Thymus (tissue), 14 donors: Measurements from ENCODE around the gene TMEM39B. TPM values are rescaled to one million over a fixed set of nuclear protein-coding genes. Genes with fewer than 3 reads are reported as not detected.

Experiments used
- DNase-seq, 9 donors: peaks; one replicate each; pipeline ENCODE4 v3.0.0-alpha.2; 2013; ENCODE audit warnings: low spot score in 9 of 9, low read depth in 6 of 9, missing footprints in 1 of 9
- H3K27ac ChIP-seq, 2 donors: one replicate each; pipeline ENCODE4 v1.5.1; 2013; ENCODE audit warnings: control low read depth in 1 of 2, low read depth in 1 of 2, low read length in 1 of 2, mild to moderate bottlenecking in 1 of 2, moderate library complexity in 1 of 2
- H3K27me3 ChIP-seq, 2 donors: one replicate each; pipeline ENCODE4 v1.5.1; 2013; ENCODE audit warnings: low read length in 1 of 2; ENCODE audit not compliant: control insufficient read depth in 2 of 2, insufficient read depth in 1 of 2
- H3K36me3 ChIP-seq, 2 donors: one replicate each; pipeline ENCODE4 v1.5.1; 2013; ENCODE audit warnings: low read length in 1 of 2, mild to moderate bottlenecking in 1 of 2, moderate library complexity in 1 of 2; ENCODE audit not compliant: control insufficient read depth in 2 of 2, insufficient read depth in 2 of 2
- H3K4me1 ChIP-seq, 2 donors: one replicate each; pipeline ENCODE4 v1.5.1; 2013; ENCODE audit warnings: low read length in 2 of 2; ENCODE audit not compliant: control insufficient read depth in 2 of 2, insufficient read depth in 2 of 2
- H3K4me3 ChIP-seq, 2 donors: one replicate each; pipeline ENCODE4 v1.5.1; 2013; ENCODE audit warnings: low read length in 2 of 2, control low read depth in 1 of 2, mild to moderate bottlenecking in 1 of 2
- H3K9me3 ChIP-seq, 2 donors: one replicate each; pipeline ENCODE4 v1.5.1; 2013; ENCODE audit warnings: low read length in 1 of 2, mild to moderate bottlenecking in 1 of 2; ENCODE audit not compliant: control insufficient read depth in 2 of 2, insufficient read depth in 1 of 2
- WGBS: extraction: QIAGEN DNeasy Blood & Tissue Kit; methylation state at CpG from one replicate; pipeline ENCODE4 v1.1.7; 2013; 5-methylcytosine and 5-hydroxymethylcytosine counted together
- long read RNA-seq, 10 donors: transcript quantifications; one replicate each; lab custom pipeline, GENCODE V29; 2026
- polyA plus RNA-seq: library from polyadenylated mRNA; stranded (reverse); fragments of 200-250 nt; gene quantifications from one replicate; pipeline ENCODE4 v1.2.3, GENCODE V29; 2013
- total RNA-seq: library from RNA; stranded (reverse); fragments of 120-200 nt; gene quantifications from one replicate; pipeline ENCODE4 v1.2.4, GENCODE V29; 2013
- donor health status: healthy.

Gene TMEM39B
- total RNA-seq: 4.7 TPM
- 13.1 TPM for polyA plus RNA-seq
- long read RNA-seq, donor 1: 0 reads
- long read RNA-seq, donor 2, transcript TMEM39B-201 (9 exons, 1,813 nt): major isoform, 8 of 10 reads
- long read RNA-seq, donor 2, partial matches to known transcripts: 0 of 10 reads
- long read RNA-seq, donor 2, other reads (novel, unspliced or antisense): 0 of 10 reads
- long read RNA-seq, donor 3, transcript TMEM39B-201 (9 exons, 1,813 nt): major isoform, 9 of 10 reads
- long read RNA-seq, donor 3, partial matches to known transcripts: 0 of 10 reads
- long read RNA-seq, donor 3, other reads (novel, unspliced or antisense): 0 of 10 reads
- long read RNA-seq, donor 4, transcript TMEM39B-201 (9 exons, 1,813 nt): major isoform, 5 of 6 reads
- long read RNA-seq, donor 4, partial matches to known transcripts: 0 of 6 reads
- long read RNA-seq, donor 4, other reads (novel, unspliced or antisense): 0 of 6 reads
- long read RNA-seq, donor 5, transcript TMEM39B-201 (9 exons, 1,813 nt): major isoform, 9 of 14 reads
- long read RNA-seq, donor 5, transcript TMEM39B-203 (7 exons, 1,538 nt): minor isoform, 5 of 14 reads
- long read RNA-seq, donor 5, partial matches to known transcripts: 0 of 14 reads
- long read RNA-seq, donor 5, other reads (novel, unspliced or antisense): 0 of 14 reads
- long read RNA-seq, donor 6, partial matches to known transcripts: 0 of 6 reads
- long read RNA-seq, donor 6, other reads (novel, unspliced or antisense): 0 of 6 reads
- long read RNA-seq, donor 7, partial matches to known transcripts: 0 of 8 reads
- long read RNA-seq, donor 7, other reads (novel, unspliced or antisense): 0 of 8 reads
- long read RNA-seq, donor 8, partial matches to known transcripts: 0 of 1 reads
- long read RNA-seq, donor 8, other reads (novel, unspliced or antisense): 0 of 1 reads
- long read RNA-seq, donor 9, partial matches to known transcripts: 0 of 3 reads
- long read RNA-seq, donor 9, other reads (novel, unspliced or antisense): 0 of 3 reads
- long read RNA-seq, donor 10, partial matches to known transcripts: 0 of 5 reads
- long read RNA-seq, donor 10, other reads (novel, unspliced or antisense): 0 of 5 reads

DNA sequence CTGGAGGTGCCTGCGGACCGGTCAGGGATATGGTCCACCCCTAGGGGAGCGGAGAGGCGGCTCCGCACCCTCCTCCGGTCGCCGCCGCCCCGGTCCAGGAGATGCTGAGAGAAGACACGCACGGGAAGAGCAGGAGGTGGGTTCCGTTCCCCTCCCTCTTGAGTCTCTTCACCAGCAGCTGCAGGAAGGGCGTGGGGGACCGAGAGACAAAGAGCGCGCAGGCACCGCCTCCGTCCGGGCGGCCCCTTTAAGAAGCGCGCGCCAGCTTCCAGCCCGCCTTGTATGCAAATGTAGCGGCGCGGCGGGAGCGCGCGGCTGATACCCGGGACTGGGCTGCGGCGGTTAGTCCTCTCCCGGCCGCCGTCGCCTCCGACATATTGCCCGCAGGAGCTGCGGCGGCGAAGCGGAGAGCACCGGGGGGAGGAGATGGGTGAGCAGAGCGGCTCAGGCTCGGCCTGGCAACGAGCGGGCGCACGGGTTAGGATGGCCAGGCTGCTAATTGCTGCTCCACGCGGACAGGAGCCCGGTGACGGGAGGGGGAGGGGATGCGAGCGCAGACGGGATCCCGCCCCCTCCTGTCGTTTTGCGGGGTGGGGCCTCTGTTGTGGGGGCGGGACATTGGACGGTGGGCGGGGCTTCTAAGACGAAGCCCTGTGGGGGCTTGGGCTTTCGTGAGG is at the start of gene TMEM39B:
TMEM39B (plus strand) TSS at position 318 of the 677 bp plus-strand sequence; CDS start at position 427, 109 bp downstream.
- H3K4me1 ChIP-seq: peaks cover 15 to 21% of the 10 kb centered on the region in 2 donors
- WGBS: under 1% methylated on average over 67 of the region's 67 CpGs

DNA sequence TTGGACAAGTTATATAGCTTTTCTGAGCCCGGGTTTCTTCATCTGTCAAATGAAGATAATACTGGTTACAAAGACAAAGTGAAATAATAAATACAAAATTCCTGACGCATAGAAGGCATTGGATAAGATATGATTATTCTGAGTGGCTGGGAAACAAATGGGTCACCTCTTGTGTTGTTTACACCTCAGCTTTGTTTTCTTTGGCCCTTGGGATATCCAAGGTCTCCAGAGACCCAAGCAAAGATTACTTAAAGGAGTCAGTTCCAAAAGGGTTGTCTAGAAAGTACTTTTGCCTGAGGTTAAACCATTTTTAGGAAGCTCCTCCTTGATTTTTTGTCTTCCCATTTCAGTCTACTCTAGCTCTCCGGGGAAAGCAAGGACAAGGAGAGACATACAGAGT is 49.4 kb upstream of the TMEM39B start:
- H3K36me3 ChIP-seq: peaks cover 20 to 53% of the 10 kb centered on the region in 2 donors
- H3K9me3 ChIP-seq: no peaks in the 10 kb centered on the region
- no peak for DNase-seq
- no peak overlapping the region for H3K4me3 ChIP-seq
- WGBS: 99% methylated on average over 3 of the region's 3 CpGs
- no peaks in the 10 kb centered on the region for H3K27me3 ChIP-seq
- H3K27ac ChIP-seq: no peak overlapping the region
- H3K4me1 ChIP-seq: peaks cover 4 to 6% of the 10 kb centered on the region in 2 donors

More for the DNA sequence above, at the start of gene TMEM39B:
- H3K36me3 ChIP-seq: peaks cover 28% of the 10 kb centered on the region in 2 donors
- H3K27ac ChIP-seq: peak within 1 kb of the TSS; percentile 92 to 99
- H3K27me3 ChIP-seq: no peaks in the 10 kb centered on the region
- H3K9me3 ChIP-seq: no peaks in the 10 kb centered on the region
- peak; percentile 89 to 99 (median 95) for DNase-seq
- peak within 1 kb of the TSS; percentile 76 to 96 for H3K4me3 ChIP-seq

DNA sequence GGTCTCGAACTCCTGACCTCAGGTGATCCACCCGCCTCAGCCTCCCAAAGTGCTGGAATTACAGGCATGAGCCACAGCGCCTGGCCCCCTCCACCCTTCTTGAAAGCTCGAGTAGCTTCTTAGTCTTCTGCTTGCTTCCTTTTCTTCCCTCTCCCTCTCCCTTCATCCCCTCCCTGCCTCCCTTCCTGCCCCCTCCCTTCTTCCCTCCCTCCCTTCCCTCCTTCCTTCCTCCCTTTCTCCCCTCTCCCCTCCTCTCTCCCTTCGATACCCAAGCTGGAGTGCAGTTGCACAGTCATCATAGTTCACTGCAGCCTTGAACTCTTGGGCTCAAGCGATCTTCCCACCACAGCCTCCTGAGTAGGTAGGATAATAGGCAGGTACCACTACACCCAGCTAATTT is 47.2 kb upstream of the TMEM39B start:
- Histone ChIP-seq H3K27ac (no peak overlapping the region), H3K9me3 (no peaks in the 10 kb centered on the region), H3K36me3 (peaks cover 16 to 61% of the 10 kb centered on the region in 2 donors), H3K4me3 (no peak overlapping the region), H3K27me3 (no peaks in the 10 kb centered on the region), H3K4me1 (no peaks in the 10 kb centered on the region)
- WGBS: 87% methylated on average over 6 of the region's 6 CpGs
- DNase-seq: no peak

DNA sequence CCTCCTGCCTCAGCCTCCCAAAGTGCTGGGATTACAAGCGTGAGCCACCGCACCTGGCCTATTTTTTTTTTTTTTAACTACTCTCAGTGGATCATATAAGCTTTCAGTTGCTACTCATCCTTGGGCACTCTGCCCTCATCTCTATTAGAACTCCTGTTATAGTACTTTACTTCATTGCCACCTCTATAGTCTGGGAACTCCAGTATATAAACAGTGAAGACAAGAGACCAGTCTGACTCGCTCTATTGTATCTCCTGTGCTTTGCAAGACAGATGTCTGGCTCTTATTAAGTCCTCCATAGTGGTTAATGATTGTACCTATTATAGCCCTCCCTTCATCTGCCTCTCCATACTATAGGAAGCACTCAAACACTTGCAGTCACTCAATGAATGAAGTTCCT is 44.0 kb upstream of the TMEM39B start:
- no peak overlapping the region for H3K27ac ChIP-seq
- H3K4me1 ChIP-seq: no peaks in the 10 kb centered on the region
- no peak for DNase-seq
- H3K36me3 ChIP-seq: peaks cover 29 to 69% of the 10 kb centered on the region in 2 donors
- 97% methylated on average over 3 of the region's 3 CpGs for WGBS
- no peak overlapping the region for H3K4me3 ChIP-seq
- no peaks in the 10 kb centered on the region for H3K9me3 ChIP-seq
- no peaks in the 10 kb centered on the region for H3K27me3 ChIP-seq

DNA sequence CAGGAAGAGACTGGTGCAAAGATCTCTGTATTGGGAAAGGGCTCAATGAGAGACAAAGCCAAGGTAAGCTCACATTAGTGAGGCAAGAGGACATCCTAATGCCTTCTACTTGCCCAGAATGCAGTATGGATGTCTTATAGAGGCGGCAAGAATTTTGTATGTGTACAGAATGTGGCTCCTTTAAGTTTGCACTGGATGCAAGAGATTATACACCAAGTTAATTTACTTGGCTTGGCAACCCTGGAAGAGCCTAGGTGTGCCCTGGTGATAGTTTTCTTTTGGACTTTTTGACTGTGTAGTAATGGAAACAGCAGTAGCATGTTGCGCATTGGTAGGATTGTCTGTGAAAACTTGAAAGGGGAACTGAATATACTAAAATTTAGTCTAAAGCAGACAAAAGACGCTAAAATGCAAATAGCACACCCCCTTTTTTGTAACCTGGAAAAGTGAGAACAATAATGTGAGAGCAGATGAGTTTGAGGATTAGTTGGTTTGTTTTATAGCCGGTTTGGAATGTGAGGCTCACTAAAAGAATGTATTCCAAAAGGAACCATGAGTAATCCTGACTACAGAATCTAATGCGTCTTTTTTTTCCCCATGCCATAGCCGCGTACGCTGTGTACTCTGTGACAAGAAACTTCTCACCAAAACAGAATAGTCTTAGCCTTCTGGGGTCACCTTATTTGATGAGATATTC is 41.0 kb upstream of the TMEM39B start:
- no peak overlapping the region for H3K4me3 ChIP-seq
- no peak for DNase-seq
- peaks cover 26 to 76% of the 10 kb centered on the region in 2 donors for H3K36me3 ChIP-seq
- H3K9me3 ChIP-seq: no peaks in the 10 kb centered on the region
- H3K4me1 ChIP-seq: peaks cover 0 to 4% of the 10 kb centered on the region in 2 donors
- no peaks in the 10 kb centered on the region for H3K27me3 ChIP-seq
- H3K27ac ChIP-seq: no peak overlapping the region
- WGBS: 98% methylated on average over 8 of the region's 8 CpGs

DNA sequence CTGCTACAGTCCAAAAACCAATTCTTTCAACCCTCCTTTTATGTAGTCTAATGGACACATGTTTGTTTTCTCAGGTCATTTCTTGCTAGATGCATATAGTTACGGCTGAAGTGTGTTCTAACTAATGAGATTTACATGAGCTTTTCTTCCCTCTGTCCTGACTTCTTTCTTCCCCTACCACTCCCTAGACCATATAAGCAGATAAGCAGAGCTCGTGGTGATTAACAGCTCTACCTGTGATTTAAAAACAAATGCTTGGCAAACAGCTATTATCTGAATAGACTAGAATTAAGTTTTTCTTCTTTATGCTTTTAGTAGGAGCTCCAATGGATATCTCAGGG is 40.5 kb upstream of the TMEM39B start:
- Histone ChIP-seq H3K27me3 (no peaks in the 10 kb centered on the region), H3K36me3 (peaks cover 31 to 81% of the 10 kb centered on the region in 2 donors), H3K4me1 (peaks cover 0 to 4% of the 10 kb centered on the region in 2 donors), H3K4me3 (no peak overlapping the region), H3K9me3 (no peaks in the 10 kb centered on the region), H3K27ac (no peak overlapping the region)
- 95% methylated on average over 2 of the region's 2 CpGs for WGBS
- DNase-seq: no peak

DNA sequence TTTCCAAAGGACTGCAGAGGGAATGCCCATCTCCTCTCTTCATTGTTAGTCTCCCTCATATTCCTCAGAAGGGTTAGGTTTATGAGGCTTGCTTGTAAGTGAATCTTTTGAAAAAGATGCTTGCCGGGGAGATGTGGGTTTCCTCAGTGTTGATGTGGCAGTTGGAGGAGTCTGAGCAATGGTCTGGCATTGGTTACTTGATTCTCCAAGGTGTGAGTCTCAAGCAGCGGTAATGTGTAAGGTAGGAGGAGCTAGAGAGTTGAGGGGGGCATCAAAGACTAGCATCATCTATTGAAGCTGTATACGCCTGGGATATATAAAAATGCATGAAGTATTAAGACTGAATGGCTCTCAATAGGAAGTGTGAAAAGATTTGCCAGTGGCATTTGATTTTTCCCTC is 37.6 kb upstream of the TMEM39B start:
- Histone ChIP-seq H3K9me3 (no peaks in the 10 kb centered on the region), H3K36me3 (peaks cover 52 to 94% of the 10 kb centered on the region in 2 donors), H3K4me1 (peaks cover 0 to 4% of the 10 kb centered on the region in 2 donors), H3K4me3 (no peak overlapping the region), H3K27ac (no peak overlapping the region), H3K27me3 (no peaks in the 10 kb centered on the region)
- DNase-seq: peak in 4 of 9 donors; percentile 11 to 49 (median 20)
- WGBS: 52% methylated on average over 3 of the region's 3 CpGs

DNA sequence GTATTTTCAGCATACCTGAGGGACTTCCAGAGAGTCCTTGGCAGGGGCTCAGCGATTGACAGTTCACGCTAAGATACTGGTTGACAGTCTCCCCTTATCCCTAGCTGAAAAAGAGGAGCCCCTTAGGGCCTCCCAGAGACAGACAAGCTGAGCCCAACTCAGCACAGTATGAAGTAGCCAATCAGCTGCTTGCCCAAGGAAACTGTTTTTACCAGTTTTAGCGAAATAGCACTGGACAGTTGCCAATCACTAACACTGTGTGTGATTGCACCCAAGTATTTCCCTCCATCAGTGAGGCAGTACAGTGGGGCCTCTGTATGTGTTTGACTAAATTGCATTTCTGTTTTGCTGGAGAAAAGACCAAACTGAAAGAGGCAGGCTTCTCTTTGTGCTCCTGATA is 32.0 kb upstream of the TMEM39B start:
- H3K4me1 ChIP-seq: no peaks in the 10 kb centered on the region
- H3K27ac ChIP-seq: no peak overlapping the region
- 96% methylated on average over 3 of the region's 3 CpGs for WGBS
- no peak overlapping the region for H3K4me3 ChIP-seq
- DNase-seq: no peak
- H3K36me3 ChIP-seq: peaks cover 66 to 67% of the 10 kb centered on the region in 2 donors
- no peaks in the 10 kb centered on the region for H3K9me3 ChIP-seq
- H3K27me3 ChIP-seq: no peaks in the 10 kb centered on the region
